NCI-H82 treated with DMSO at 0.1 percent for 48 hours (cell line): ENCODE measurements around the gene FRA10AC1.

Experiments used
- DNase-seq: peaks from one replicate; lab custom pipeline; 2025; ENCODE audit not compliant: unreplicated experiment; lab: John Stamatoyannopoulos, UW

The FRA10AC1 gene

DNA sequence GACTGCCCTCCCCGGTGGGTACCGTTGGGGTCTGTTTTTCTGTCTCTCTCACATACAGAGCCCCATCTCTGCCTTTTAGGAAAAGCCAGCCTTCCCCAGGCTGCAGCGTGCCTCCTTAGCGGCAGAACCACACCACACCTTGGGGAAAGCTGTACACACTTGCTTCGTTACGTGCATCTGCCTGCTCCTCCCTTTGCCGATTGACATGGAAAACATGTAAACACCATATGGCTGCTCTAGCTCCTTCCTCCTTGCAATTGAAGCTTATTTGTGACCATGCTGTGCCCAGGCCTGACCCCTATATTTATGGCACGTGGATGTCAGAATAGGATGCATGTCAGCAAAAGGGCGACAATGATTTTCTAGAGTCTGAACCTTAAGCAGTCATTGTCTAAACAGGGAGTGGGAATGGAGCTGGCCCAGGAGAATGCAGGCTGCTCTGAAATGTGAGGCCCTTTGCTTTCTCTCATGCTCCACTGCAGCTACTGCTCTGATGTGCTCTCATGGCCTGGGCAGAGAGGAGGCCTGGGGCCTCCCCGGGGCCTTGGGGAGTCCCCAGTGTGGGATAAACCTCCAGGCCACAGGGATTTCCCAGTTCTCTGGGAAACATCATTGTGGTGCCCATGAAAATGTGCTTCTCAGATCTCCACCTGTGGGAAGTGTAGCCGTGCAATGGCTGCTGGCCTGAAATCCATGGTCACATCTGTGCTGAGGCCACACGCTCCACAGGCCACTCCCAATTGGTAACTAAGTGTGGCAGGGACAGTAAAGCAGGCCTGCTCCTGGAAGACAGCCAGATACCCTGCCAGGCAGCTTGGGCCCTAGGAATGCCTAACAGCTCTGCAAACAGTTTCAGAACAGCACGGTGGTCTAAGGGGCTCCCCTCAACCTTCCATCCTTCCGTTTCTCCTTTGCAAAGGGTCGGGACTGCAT, 71.5 kb downstream of the FRA10AC1 start:
- peak; percentile 73 for DNase-seq

DNA sequence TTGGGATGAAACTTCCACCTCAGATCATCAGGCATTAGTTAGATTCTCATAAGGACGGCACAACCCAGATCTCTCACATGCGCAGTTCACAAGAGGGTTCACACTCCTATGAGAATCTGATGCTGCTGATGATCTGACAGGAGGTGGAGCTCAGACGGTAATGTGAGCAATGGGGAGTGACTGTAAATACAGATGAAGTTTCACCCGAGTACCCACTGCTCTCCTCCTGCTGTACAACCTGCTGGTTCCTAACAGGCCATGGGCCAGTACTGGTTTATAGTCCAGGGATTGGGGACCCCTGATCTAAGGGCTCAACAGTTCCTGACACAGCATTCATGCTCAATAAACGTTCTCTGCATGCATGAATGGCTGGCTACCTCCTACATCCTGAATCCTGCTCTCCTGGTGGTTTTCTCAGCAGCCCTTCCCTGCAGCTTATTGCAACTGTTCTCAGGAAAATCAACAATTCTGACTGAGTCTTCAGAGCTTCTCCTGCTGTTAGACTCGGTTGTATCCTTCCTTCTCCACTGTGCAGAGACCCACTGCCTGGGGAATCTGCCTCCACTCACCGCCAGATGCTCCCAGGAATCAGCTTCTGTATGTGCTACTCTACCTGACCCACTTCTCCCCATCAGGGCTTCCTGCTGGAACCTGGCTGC, 72.6 kb downstream of the FRA10AC1 start:
- no peak for DNase-seq

DNA sequence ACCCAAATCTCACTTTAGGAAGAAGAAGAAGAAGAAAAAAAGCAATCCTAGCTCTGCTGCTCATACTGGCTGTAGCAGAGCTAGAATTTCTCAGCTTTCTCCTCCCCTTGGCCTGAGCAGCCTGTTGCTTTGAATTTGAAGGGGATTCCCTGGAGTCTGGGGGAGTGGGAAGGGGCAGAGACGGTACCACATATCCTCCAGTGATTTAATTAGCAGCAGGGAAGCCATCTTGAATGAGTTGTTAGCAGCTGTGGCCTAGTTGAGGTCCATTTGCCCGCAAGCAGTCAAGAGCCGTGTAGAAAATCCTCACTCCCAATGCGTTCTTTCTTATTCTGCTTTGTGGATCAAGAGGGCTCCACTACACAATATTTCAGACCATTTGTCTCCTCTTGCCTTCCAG, 73.5 kb downstream of the FRA10AC1 start:
- DNase-seq = no peak

DNA sequence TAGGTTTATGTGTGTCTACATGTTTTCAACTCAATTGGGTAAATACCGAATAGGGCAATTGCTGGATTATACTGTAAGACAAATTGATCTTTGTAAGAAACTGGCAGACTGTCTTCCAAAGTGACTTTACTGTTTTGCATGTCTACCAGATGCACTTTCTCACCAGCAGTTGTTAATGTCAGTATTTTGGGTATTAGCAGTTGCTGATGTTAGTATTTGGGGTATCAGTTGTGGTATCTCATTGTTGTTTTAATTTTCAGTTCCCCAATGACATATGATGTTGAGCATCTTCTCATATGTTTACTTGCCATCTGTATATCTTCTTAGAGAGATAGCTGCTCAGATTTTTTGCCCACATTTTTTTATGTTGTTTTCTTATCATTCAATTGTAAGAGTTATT, 79.5 kb downstream of the FRA10AC1 start:
- DNase-seq = no peak

DNA sequence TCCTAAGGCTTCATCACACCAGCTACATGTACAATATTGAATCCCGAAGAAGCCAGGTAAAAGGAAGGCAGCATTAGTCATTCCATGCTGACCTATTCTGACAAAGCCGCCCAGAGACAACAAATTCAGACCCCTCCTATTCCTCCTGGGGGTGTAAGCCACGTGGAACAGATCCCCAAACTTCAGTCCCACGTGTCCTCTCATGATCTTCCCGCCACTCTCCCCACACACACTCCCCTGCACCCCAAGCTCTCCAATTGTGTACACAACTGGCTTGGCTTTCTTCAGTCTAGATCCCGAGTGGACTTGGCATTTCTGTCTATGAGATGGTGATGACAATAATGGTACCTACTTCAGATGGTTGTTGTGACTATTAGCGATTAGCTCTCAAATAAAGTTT, 81.5 kb downstream of the FRA10AC1 start:
- no peak for DNase-seq
